Eye (tissue), 1 donor: ENCODE data around the gene CFP.
"Not testable (repeated sequence)": the region's sequence is repeated elsewhere in the genome, so short reads cannot be mapped to it uniquely, and the experiment has no call there.

Experiments
- DNase-seq: peaks from one replicate; pipeline ENCODE4 v3.0.0-alpha.2; 2015

The CFP gene

DNA sequence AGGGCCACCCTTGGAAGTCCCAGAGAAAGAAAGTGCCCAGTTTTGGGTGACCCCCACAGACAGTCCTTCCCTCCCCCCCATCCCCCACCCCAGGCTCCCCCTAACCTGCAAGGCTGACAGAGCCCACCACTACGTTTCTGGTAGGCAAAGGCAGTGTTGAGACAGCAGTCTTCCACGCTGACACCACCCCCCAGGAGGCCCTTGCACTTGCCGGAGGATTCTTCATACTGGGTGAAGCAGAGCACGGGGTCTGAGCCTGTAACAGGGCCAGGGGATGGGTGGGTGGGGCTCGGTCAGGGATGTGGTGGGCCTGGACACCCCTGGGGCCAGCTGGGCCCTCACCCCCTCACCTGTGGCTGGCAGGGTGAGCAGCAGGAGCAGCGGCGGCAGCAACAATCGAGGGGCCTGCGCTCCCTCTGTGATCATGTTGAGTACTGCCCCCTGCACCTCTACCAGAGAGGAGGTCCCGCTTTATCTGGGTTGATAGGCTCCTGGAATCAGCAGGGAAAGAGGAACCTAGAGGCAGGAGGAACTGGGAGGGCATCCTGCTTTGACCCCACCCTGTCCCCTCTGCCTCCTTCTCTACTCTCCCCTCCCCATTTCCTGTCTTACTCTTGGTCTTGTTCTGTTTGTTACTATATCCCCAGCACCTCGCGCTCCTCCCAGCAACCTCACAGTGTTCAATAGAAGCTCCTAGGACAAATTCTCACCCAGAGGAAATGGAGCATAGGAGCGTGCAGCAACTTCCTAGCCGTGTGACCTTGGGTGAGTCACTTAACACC lies at the start of gene CFP:
TSS of gene CFP (minus strand) at position 512 of the 782 bp plus-strand sequence. CDS start at position 426, 86 bp downstream.
- no peak for DNase-seq

DNA sequence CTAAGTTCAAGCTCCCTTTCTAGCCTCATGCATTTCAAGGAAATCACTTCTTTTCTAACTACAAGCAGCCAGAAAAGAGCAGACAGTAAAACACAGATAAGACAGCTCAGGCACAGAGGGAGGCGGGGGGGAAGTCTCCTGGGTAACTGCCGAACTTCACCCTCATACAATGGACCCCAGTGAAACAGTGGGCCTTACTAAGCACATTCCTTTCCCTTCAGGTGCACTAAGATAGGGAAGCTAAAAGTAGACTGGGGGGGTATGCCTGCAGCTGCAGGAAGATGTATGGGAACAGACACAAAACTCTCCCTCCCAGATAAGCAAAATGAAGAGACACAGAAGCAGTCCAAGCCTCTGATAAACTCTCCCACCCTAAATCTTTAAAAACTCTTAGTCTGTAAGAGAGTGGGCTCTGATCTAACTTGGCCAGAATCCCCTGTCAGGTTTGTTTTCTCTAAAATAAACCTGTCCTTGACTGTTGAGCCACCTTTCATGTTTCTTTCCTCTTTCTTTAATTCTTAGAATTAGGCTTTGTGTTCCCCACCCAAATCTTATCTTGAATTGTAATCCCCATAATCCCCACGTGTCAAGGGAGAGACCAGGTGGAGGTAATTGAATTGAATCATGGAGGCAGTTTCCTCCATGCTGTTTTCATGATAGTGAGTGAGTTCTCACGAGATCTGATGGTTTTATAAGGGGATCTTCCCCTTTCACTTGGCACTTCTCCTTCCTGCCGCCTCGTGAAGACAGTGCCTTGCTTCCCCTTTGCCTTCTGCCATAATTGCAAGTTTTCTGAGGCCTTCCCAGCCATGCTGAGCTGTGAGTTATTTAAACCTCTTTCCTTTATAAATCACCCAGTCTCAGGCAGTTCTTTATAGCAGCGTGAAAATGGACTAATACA lies 46.5 kb upstream of the CFP start:
- not testable (repeated sequence) for DNase-seq

DNA sequence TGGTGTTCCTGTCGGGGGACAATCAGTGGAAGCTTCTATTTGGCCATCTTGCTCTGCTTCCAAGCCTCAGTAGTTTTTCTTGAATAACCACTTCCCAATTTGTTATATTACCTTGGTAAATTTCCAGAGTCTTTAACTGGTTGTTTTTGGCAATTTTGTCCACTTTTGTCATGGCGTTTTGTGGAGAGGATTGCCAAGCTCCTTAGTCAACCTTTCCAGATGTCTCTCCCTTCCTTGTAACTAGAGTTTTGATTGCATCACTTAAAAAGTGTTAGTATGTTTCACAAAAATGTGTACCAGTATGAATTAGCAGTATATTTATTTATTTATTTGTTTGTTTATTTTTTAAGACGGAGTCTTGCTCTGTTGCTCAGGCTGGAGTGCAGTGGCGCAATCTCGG lies 45.0 kb upstream of the CFP start:
- no peak for DNase-seq

DNA sequence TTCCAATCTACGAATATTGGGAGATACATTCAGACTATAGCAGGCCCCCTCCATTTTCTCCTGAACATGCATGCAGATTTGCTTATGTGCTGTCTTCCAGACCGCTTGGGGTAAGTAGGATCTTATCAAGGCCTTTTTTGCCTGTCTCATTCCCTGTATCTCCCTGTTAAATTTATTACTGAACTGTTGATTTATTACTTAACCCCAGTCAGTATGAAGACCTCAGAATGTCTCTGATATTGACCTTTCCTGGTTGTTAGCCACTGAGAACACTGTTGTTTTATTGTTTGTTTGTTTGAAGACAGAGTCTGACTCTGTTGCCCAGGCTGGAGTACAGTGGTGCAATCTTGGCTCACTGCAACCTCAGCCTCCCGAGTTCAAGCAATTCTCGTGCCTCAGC lies 36.1 kb upstream of the CFP start:
- not testable (repeated sequence) for DNase-seq

DNA sequence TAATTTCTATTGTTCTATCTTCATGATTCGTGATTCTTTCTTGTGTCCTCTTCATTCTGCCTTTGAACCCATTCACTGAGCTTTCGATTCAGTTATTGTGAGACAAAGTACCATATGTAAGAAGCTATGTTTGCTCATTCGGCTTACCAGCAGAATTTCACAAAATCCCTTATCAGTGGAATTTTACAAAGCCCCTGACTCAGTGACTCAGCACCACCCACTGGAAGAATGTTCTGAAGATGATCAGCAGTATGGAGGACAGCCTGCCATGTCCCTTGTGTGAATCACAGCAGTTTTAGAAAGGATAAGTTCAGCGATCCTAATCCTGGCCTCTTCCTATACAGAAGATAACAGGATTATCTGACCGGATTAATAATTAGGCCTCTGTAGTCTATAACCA lies 35.0 kb upstream of the CFP start:
- no peak for DNase-seq

DNA sequence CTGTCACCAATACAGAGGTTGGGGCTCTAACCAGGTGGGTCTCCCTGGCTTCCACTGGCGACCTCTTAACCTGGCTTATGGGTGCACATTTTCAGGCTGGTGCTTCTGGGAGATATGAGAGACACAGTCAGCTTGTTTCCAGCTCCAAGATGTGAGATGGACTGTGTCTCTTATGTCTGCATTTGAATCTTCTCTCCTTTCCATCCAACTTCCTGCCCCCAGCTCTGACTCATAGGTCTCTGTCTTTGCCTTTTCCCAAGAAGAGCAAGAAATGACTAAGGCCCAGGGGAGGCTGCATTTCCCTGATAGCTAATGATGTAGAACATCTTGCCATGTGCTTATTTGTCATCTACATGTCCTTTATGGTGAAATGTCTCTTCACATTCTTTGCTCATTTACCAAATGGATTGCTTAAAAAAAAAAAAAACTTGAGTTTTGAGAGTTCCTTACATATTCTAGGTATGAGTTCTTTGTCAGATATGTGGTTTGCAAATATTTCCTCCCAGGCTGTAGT lies 32.5 kb upstream of the CFP start:
- no peak for DNase-seq

DNA sequence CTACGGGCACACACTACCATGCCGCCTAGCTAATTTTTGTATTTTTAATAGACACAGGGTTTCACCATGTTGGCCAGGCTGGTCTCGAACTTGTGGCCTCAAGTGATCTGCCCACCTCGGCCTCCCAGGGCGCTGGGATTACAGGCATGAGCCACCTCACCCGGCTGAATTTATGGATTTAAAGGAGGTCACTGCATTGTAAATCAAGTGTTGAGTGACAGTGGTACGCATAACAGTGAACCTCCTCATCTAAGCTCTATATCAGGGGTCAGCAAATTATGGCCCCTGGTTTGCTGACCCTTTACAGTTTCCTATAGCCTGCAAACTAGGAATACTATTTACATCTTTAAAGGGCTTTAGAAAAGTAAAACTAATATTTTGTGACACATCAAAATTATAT lies 31.8 kb upstream of the CFP start:
- DNase-seq = no peak

GRCh38 chrX:47659421-47659726 lies 29.6 kb upstream of the CFP start:
- no peak for DNase-seq

GRCh38 chrX:47658684-47659420 lies 29.1 kb upstream of the CFP start, which contains the start of gene UXT:
Gene UXT, minus strand, starts transcription at chrX:47659180. Its CDS starts 253 bp downstream, at chrX:47658927.
- peak; percentile 96 for DNase-seq

DNA sequence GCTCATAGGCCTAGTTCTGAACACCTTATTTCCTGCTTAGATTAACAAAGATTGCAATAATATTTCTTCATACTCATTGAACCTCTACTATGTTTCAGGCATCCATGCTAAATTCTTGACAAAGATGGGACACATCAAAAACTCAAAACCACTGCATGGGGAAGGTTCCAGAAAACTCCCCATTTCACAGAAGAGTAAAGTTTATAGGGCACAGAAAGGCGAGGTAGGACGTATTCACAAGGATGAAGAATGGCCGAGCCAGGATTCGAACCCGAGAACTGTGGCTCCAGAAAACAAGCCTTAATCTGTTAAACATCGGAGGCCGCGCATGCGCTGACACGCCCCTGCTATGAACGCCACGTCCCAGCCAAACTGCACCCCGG lies 28.6 kb upstream of the CFP start:
- no peak for DNase-seq

GRCh38 chrX:47651043-47651905 lies 21.5 kb upstream of the CFP start:
- DNase-seq = no peak

GRCh38 chrX:47650164-47651042 lies 20.7 kb upstream of the CFP start, which contains the start of gene ELK1:
Gene ELK1, minus strand, starts transcription at chrX:47650563. Its CDS starts 9,122 bp downstream, at chrX:47641441.
- peak; percentile 96 for DNase-seq

DNA sequence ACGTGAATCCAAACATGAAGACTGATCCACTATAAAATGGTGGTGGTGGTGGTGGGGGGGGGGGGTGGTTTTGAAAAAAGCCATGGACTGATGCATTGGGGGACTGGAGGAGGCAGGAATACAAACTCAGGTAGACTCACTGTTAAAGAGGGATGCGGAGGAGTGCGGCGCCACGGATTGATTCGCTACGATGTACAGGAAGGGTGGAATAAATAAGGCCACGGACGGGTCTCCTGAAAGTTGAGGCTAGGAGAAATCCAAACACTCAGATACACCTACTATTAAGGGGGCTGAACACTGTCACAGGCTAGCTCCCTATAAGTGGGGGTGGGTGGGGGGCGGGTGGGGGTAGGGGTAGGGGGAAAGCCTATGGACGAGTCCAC lies 20.0 kb upstream of the CFP start:
- DNase-seq = no peak

- DNase-seq = no peak
These were observed 19.5 kb upstream of the CFP start for GRCh38 chrX:47649271-47649670.

GRCh38 chrX:47648376-47648775 lies 18.6 kb upstream of the CFP start:
- no peak for DNase-seq

GRCh38 chrX:47646636-47647035 lies 16.9 kb upstream of the CFP start:
- no peak for DNase-seq

- no peak for DNase-seq
These were observed 15.8 kb upstream of the CFP start for GRCh38 chrX:47645530-47645929.

- DNase-seq = peak; percentile 41
These were observed 14.9 kb upstream of the CFP start for GRCh38 chrX:47644557-47645091.

DNA sequence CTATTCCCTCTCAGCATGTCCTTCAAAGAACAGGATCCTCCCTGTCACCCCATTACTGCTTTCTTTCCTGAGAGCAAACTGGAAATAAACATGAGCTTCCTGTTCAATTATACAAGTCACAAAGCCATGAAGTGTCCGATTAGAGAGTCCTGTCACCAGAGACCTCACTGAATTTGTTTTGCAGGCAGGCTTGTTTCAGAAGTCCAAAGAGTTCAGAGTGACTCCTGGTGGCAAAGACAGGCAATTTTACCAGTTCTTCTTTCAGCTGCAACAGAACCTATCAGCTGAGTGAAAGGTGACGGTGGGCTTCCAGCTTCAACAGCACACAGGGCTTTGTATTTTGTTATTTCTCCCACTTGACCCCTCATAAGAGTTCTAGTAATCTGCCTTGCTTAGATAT lies 14.2 kb upstream of the CFP start:
- no peak for DNase-seq

DNA sequence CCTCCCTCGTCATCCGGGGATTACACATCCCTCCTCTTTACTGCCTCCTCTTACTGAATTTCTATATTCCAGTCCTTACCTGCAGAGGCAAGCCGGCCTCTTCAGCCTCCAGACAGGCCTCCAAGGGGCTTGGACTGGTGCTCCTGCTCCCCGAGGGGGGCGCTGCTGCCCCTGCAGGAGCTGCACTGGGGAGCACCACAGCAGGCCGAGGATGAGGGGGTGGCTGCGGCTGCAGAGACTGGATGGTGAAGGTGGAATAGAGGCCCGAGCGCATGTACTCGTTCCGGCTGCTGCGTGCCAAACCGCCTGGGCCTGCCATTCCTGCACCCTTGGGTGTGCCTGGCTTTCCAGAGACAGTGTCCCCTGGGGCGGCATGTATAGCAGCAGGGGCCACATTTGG lies 9.1 kb upstream of the CFP start:
- no peak for DNase-seq
